GM18520 (cell line): ENCODE measurements around the gene ATP5F1B.

Experiments
- ATAC-seq: cut with Tn5 transposase; IDR thresholded peaks from one replicate; pipeline ENCODE4 v1.9.1; 2021; ENCODE audit not compliant: unreplicated experiment

ATP5F1B gene

GRCh38 chr12:56626701-56627100 lies 19.1 kb downstream of the ATP5F1B start:
- no peak for ATAC-seq

DNA sequence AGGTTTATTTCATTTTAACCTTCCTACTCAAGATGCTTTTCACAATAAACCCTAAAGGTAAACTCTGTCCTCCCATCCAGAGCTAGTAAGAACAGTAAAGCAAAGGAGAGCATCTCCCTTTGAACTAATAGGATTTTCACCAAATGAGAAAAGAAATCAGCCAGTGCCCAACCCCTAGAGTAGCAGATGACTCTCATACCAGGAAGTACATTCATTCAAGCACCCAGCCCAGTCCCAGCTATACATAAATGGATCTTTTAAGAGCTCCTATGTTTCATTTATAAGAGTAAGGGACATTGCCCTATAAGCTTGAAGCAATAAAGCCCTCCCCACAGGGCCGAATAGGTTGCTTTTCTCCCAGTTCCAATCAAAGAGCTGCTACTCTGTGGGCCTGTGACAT lies 23.2 kb downstream of the ATP5F1B start:
- ATAC-seq, result no peak

DNA sequence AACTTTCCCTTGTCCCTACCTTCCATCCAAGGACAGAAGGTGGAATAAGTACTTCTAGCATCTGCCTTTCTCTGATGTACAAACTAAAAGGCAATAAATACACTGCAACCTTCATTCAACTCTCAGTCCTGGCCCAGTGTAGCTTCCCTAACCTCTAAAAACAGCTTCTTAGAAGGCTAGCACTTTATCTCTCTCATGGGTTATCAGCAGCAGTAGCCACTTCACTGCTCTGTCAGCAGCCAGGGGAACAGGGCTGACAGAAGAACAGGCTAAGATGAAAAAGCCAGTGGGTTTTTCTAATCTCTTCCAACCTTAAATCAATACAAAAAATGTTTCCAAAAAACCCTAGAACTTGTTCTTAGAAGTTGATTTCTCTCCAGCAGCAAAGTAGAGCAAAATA lies 28.9 kb downstream of the ATP5F1B start:
- no peak for ATAC-seq

DNA sequence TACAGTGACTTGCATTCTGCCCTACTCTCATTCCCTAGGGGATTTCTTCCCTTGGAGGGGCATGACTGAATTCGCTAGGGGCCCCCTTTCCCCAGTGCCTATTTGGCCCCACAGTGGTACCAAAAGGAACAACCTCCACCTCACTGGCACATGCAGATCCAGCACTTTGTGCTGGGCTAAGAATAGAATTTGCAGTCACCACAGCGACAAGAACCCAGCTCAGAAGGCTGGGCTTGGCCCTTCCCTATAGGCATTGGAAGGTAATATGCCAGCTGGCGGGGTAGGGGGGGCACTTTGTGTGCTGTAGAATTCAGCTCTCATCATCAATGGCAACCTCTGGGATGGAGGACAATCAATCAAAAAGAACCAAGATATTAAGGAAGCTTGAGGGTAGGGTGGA lies 29.5 kb downstream of the ATP5F1B start:
- ATAC-seq, result no peak

GRCh38 chr12:56614627-56615026 lies 31.2 kb downstream of the ATP5F1B start:
- no peak for ATAC-seq

DNA sequence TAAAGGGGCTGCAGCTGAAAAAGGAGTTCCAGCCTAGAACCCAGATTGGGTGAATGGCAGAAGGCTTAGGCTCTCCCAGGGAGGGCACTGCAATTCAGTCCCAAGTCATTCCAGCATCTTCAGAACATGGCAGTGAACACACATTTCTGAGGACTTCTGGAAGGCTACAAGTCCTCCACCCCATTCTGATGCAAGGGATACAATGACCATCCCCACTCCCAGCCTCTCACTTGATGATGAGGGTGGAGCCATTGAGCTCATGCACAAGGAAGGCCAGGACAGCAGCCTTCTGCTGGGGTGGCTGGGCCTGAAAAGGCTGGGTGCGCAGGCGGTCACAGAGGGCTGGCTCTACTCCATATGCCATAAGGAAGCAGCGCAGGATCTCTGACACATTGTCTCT lies 41.4 kb downstream of the ATP5F1B start:
- ATAC-seq, result no peak

GRCh38 chr12:56602239-56602638 lies 43.5 kb downstream of the ATP5F1B start:
- no peak for ATAC-seq

DNA sequence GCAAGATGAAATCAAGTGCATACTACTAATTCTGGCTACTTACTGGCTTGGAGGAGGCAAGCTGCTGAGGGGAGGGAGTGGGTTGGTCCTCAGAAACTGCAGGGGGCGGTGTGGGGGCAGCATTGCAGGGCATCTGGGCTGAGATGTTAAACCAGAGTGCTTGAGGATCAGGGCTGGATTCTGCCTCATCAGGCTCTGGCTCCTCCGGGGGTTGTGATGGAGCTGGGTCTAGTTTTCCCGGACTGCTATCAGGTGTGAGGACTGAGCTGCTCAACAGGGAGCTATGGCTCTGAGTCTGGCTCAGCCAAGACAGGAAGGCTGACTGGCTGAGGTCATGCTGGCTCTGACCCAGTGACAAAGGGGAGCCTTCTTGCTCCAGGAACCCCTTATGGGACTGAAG lies 44.3 kb downstream of the ATP5F1B start:
- ATAC-seq, result no peak

GRCh38 chr12:56600753-56601152 lies 45.0 kb downstream of the ATP5F1B start:
- no peak for ATAC-seq

- ATAC-seq, result no peak
These were observed 46.0 kb downstream of the ATP5F1B start for GRCh38 chr12:56599797-56600196.

DNA sequence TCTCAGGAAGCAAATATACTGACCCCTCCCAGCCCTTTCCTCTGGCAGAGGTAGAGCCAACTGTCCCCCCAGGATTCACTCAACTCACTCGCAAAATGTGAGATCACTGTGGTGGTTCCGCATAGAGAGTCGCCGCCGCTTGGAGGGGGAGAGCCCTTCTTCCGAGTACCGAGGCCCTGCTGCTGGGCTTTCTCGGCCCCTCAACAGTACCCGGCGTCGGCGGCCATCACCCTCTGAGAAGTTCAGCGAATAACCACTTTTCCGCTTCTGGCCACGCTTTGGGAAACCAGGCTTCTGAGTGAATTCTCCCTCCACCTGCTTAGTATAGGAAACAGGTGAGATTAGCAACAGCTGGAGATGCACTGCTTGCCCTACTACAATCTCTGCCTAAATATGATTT lies 46.7 kb downstream of the ATP5F1B start:
- ATAC-seq, result no peak

GRCh38 chr12:56596815-56597214 lies 49.0 kb downstream of the ATP5F1B start:
- ATAC-seq, result no peak

GRCh38 chr12:56593909-56594621 lies 51.7 kb downstream of the ATP5F1B start:
- no peak for ATAC-seq

- ATAC-seq, result no peak
These were observed 53.8 kb downstream of the ATP5F1B start for GRCh38 chr12:56591961-56592360.

- ATAC-seq, result no peak
These were observed 54.7 kb downstream of the ATP5F1B start for GRCh38 chr12:56591126-56591525.

DNA sequence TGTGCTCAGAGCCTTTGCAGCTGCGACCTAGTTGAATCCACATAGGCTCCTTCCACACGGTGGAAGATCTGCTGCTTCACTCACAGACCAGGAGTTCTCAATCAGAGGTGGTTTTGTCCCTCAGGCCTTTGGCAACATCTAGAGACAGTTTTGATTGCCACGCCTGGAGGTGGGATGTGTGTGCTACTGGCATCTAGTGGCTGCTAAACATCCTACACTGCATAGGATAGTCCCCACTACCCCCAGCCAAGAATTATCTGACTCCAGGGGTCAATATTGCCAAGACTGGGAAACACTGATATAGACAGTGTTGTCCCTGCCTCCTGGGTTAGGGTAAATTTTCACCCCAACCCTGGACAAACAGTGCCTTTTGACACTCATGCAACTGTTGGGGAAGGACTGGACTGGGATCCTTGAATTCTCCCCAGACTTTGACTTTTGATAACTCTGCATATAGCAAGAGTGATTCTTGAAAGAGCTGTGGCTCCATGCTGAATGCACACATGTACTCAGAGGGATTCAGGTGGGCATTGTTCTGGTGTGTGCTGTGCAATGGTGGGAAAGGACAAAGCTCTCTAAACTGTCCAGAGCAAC lies 55.5 kb downstream of the ATP5F1B start:
- ATAC-seq, result no peak

GRCh38 chr12:56589783-56590182 lies 56.0 kb downstream of the ATP5F1B start:
- no peak for ATAC-seq
